GM12878 (cell line): Measurements from ENCODE around the gene MYMX. TPM values are rescaled to one million over a fixed set of nuclear protein-coding genes. Genes with fewer than 3 reads are reported as not detected.

ENCODE experiments used
- ATAC-seq: fragments of 200-7000 bp; cut with Tn5 transposase; 3 replicates; pipeline ENCODE4 v1.9.1; 2020; ENCODE audit warnings: mild to moderate bottlenecking, moderate library complexity
- BruUV-seq: library from RNA; stranded (reverse); fragments of 400-500 nt; replicated peaks from 2 replicates; lab custom pipeline; 2021; lab: Mats Ljungman, UMichigan
- CTCF ChIA-PET: fragments of 300-600 bp; sonication (Branson Sonifier 250); formaldehyde crosslinking; extraction: SDS; loops from one replicate; lab custom pipeline; 2021; ENCODE audit warnings: inconsistent platforms; lab: Yijun Ruan, JAX
- POLR2A ChIA-PET: fragments of 350-600 bp; formaldehyde crosslinking; extraction: SDS; loops from one replicate; lab custom pipeline; 2021; ENCODE audit warnings: inconsistent platforms; lab: Charles Lee
- RAD21 ChIA-PET: fragments of 300-600 bp; sonication (Branson Sonifier 250); formaldehyde crosslinking; loops from one replicate; lab custom pipeline; 2023; ENCODE audit warnings: antibody characterized with exemption; ENCODE audit not compliant: unreplicated experiment; lab: Charles Lee
- SMC1A ChIA-PET: fragments of 300-600 bp; sonication (Branson Sonifier 250); formaldehyde crosslinking; loops from one replicate; lab custom pipeline; 2023; ENCODE audit not compliant: unreplicated experiment, uncharacterized antibody; lab: Charles Lee
- DNase-seq: peaks from one replicate; pipeline ENCODE4 v3.0.0-alpha.2; 2011; ENCODE audit warnings: low read depth, low spot score
- FAIRE-seq: peaks from 3 replicates; lab custom pipeline; 2011; peaks lifted over from hg19 to GRCh38; lab: Jason Lieb, UNC
- H2AFZ ChIP-seq: 2 replicates; pipeline ENCODE4 v1.6.0; 2011; ENCODE audit warnings: low read depth, low read length, control low read depth; ENCODE audit not compliant: control insufficient read depth
- H3K27ac ChIP-seq: 2 replicates; pipeline ENCODE4 v1.5.1; 2011; ENCODE audit warnings: control low read depth; ENCODE audit not compliant: control insufficient read depth, insufficient read depth
- H3K27me3 ChIP-seq, 2 experiments: replicated peaks in 1 of 2; 2 replicates each; pipeline versions ENCODE4 v1.6.0 to v1.6.1; 2011; ENCODE audit warnings: low read length in 1 of 2; ENCODE audit not compliant: control insufficient read depth in 2 of 2, insufficient read depth in 2 of 2
- H3K36me3 ChIP-seq, 2 experiments: 2 replicates each; pipeline ENCODE4 v1.5.1; 2011; ENCODE audit warnings: low read length in 1 of 2; ENCODE audit not compliant: control insufficient read depth in 2 of 2, insufficient read depth in 2 of 2
- H3K4me1 ChIP-seq: 2 replicates; pipeline ENCODE4 v1.6.1; 2011; ENCODE audit warnings: mild to moderate bottlenecking, low read length, moderate library complexity, mixed read lengths; ENCODE audit not compliant: control insufficient read depth, insufficient read depth
- H3K4me2 ChIP-seq: 2 replicates; pipeline ENCODE4 v1.6.0; 2011; ENCODE audit warnings: control low read depth; ENCODE audit not compliant: control insufficient read depth, insufficient read depth
- H3K4me3 ChIP-seq: fragments of 200-600 bp; sonication (generic); 2 replicates; pipeline ENCODE4 v1.5.1; 2016
- H3K79me2 ChIP-seq: 2 replicates; pipeline ENCODE4 v1.6.0; 2011; ENCODE audit warnings: low read length; ENCODE audit not compliant: control insufficient read depth, insufficient read depth
- H3K9ac ChIP-seq: 2 replicates; pipeline ENCODE4 v1.8.0; 2011; ENCODE audit warnings: low read length, control low read depth, mixed read lengths; ENCODE audit not compliant: control insufficient read depth, insufficient read depth
- H3K9me3 ChIP-seq: replicated peaks from 3 replicates; pipeline ENCODE4 v1.5.1; 2011; ENCODE audit warnings: mild to moderate bottlenecking, low read length; ENCODE audit not compliant: control insufficient read depth, insufficient read depth
- H4K20me1 ChIP-seq: 2 replicates; pipeline ENCODE4 v1.6.0; 2011; ENCODE audit not compliant: control insufficient read depth, insufficient read depth
- BACH1 ChIP-seq: fragments of 450-650 bp; IDR thresholded peaks from 2 replicates; pipeline ENCODE4 v1.6.1; 2017; ENCODE audit warnings: mild to moderate bottlenecking, borderline replicate concordance
- EGR1 ChIP-seq, 2 experiments: IDR thresholded peaks; 1 replicate in 1 of 2; 2 replicates in 1 of 2; pipeline ENCODE4 v1.6.1; 2011 to 2012; ENCODE audit warnings: low read depth in 2 of 2, low read length in 2 of 2, borderline replicate concordance in 1 of 2, mild to moderate bottlenecking in 1 of 2, moderate library complexity in 1 of 2
- ELK1 ChIP-seq: IDR thresholded peaks from 2 replicates; pipeline ENCODE4 v1.6.1; 2012; ENCODE audit warnings: low read depth, low read length, improper control_type of control experiment
- EZH2 ChIP-seq: IDR thresholded peaks from 2 replicates; pipeline ENCODE4 v1.6.1; 2012; ENCODE audit warnings: low read depth, mild to moderate bottlenecking, control low read depth, inconsistent platforms, low read length, borderline replicate concordance; ENCODE audit not compliant: control insufficient read depth
- FOS ChIP-seq: IDR thresholded peaks from 3 replicates; pipeline ENCODE4 v1.6.1; 2011; ENCODE audit warnings: borderline replicate concordance; ENCODE audit not compliant: insufficient read length; ENCODE audit errors: extremely low read depth
- GABPA ChIP-seq: IDR thresholded peaks from 2 replicates; pipeline ENCODE4 v1.6.1; 2014; ENCODE audit warnings: antibody characterized with exemption, low read depth, mild to moderate bottlenecking, inconsistent platforms
- GATAD2B ChIP-seq: fragments of 450-650 bp; conservative IDR thresholded peaks from 2 replicates; pipeline ENCODE4 v1.6.1; 2017; ENCODE audit warnings: low read depth, mild to moderate bottlenecking, moderate library complexity
- HDAC6 ChIP-seq: fragments of 200-600 bp; sonication (generic); IDR thresholded peaks from one replicate; pipeline ENCODE4 v1.8.0; 2017; ENCODE audit warnings: antibody characterized with exemption; ENCODE audit not compliant: unreplicated experiment
- HSF1 ChIP-seq: fragments of 150-350 bp; IDR thresholded peaks from 2 replicates; pipeline ENCODE4 v1.6.1; 2014; ENCODE audit warnings: mild to moderate bottlenecking, low read depth, low read length
- IKZF1 ChIP-seq: fragments of 450-650 bp; conservative IDR thresholded peaks from 2 replicates; pipeline ENCODE4 v1.6.1; 2017; ENCODE audit warnings: antibody characterized with exemption, mild to moderate bottlenecking
- IKZF2 ChIP-seq, 2 experiments: fragments of 450-650 bp; IDR thresholded peaks; 2 replicates each; pipeline ENCODE4 v1.6.1; 2017; ENCODE audit warnings: mild to moderate bottlenecking in 2 of 2, moderate library complexity in 2 of 2
- IRF5 ChIP-seq: fragments of 450-650 bp; IDR thresholded peaks from 2 replicates; pipeline ENCODE4 v1.6.1; 2017; ENCODE audit warnings: borderline replicate concordance
- NBN ChIP-seq: fragments of 450-650 bp; IDR thresholded peaks from 2 replicates; pipeline ENCODE4 v1.6.1; 2016
- RAD21 ChIP-seq: IDR thresholded peaks from 2 replicates; pipeline ENCODE4 v1.6.1; 2011; ENCODE audit warnings: mild to moderate bottlenecking, low read depth, low read length, moderate library complexity; ENCODE audit not compliant: insufficient read depth
- SUZ12 ChIP-seq: fragments of 200-600 bp; sonication (generic); IDR thresholded peaks from one replicate; pipeline ENCODE4 v1.6.1; 2018; ENCODE audit warnings: antibody characterized with exemption, mild to moderate bottlenecking; ENCODE audit not compliant: unreplicated experiment
- WGBS: methylation state at CpG from one replicate; pipeline ENCODE4 v1.1.6; 2016; ENCODE audit warnings: low lambda C conversion rate; ENCODE audit not compliant: insufficient replicate concordance, insufficient coverage; ENCODE audit errors: missing lambda C conversion rate; 5-methylcytosine and 5-hydroxymethylcytosine counted together
- in situ Hi-C: fragments of 300-500 bp; cut with MboI; formaldehyde crosslinking; loops from 9 replicates; pipeline ENCODE4 v1.14.3; 2018; ENCODE audit warnings: mixed read lengths
- intact Hi-C: fragments of 100-400 bp; cut with micrococcal nuclease; formaldehyde crosslinking; loops from one replicate; pipeline ENCODE4 v1.14.2; 2022; ENCODE audit not compliant: unreplicated experiment
- polyA plus RNA-seq, 11 experiments: library from polyadenylated mRNA; depleted of rRNA in 4 of 11; unstranded in 6 of 11; stranded (reverse) in 5 of 11; fragments of >200 nt; fragmentation: Nextera tagmentation in 4 of 11; fragmentation: Illumina TruSeq in 1 of 11; extraction: Ambion mirVana in 4 of 11; extraction: Trizol in 1 of 11; gene quantifications; 1 replicate in 1 of 11; 2 replicates in 10 of 11; pipeline versions ENCODE4 v1.2.1 to v1.2.3, GENCODE V29; 2011 to 2016; ENCODE audit warnings: inconsistent platforms in 2 of 11, missing spikeins in 2 of 11, low read depth in 1 of 11
- total RNA-seq, 4 experiments: library from RNA; depleted of rRNA in 3 of 4; stranded (reverse); fragments of >200 nt in 3 of 4; fragmentation: Illumina TruSeq in 1 of 4; extraction: Trizol in 1 of 4; gene quantifications; 2 replicates each; pipeline versions ENCODE4 v1.2.1 to v1.2.3, GENCODE V29; 2013 to 2021

MYMX gene
- total and polyA plus RNA-seq, 10 of the 15 experiments (the other 5 are each of a cell fraction or from before 2014, with no cell fraction given) = not detected

- DNase-seq = no peak
- FAIRE-seq = no peak
- H3K4me1 ChIP-seq = peaks cover 7% of the 10 kb centered on the region; the same call in 1 of the 2 replicates
- intact Hi-C loops (no loop called here), in situ Hi-C loops (no loop called here)
- POLR2A ChIA-PET = interaction anchor here (1.4 to 6.3 kb wide), 7 partner anchors 8 to 120 kb away, joined by 3 to 131 read pairs (median 6); partner anchors contain the start of genes MRPL14, SLC29A1, SLC35B2 and TMEM63B
- CTCF ChIA-PET = interaction anchor here (0.7 to 7.7 kb wide), 13 partner anchors 8 to 154 kb away, joined by 3 to 39 read pairs (median 6); partner anchors contain the start of genes AARS2, SLC29A1 and SLC35B2
- H3K4me3 ChIP-seq = peak overlapping the region; percentile 95
- BruUV-seq = no TSS peak
- no peaks in the 10 kb centered on the region for H3K27me3 ChIP-seq
- under 1% methylated on average over 49 of the region's 52 CpGs for WGBS
- RAD21 ChIA-PET = interaction anchor here (0.6 to 3.6 kb wide), 9 partner anchors 9 to 189 kb away, joined by 3 to 28 read pairs (median 6); partner anchors contain the start of genes SLC29A1 and SLC35B2
- peak overlapping the region; percentile 96 for H3K27ac ChIP-seq
- peak overlapping the region; percentile 100 for H3K9ac ChIP-seq
- peaks cover 11% of the 10 kb centered on the region; the same call in 1 of the 2 replicates for H4K20me1 ChIP-seq
- peaks cover 60% of the 10 kb centered on the region for H3K79me2 ChIP-seq
- ATAC-seq = peak; percentile 61
- peak overlapping the region; percentile 58 for H3K4me2 ChIP-seq
- SMC1A ChIA-PET = interaction anchor here (0.6 to 4.2 kb wide), 10 partner anchors 9 to 226 kb away, joined by 3 to 25 read pairs (median 3); partner anchors contain the start of gene SLC35B2
- peaks cover 21 to 37% of the 10 kb centered on the region in 2 experiments for H3K36me3 ChIP-seq
- H3K9me3 ChIP-seq = no peaks in the 10 kb centered on the region
- H2AFZ ChIP-seq = no peak overlapping the region
- TF ChIP-seq ELK1 = peak; percentile 67; the same call in 1 of the 2 replicates
- peak; percentile 47; the same call in 1 of the 2 replicates for TF ChIP-seq GATAD2B
- peak; percentile 60 for TF ChIP-seq IKZF1
- TF ChIP-seq HDAC6 = peak; percentile 46
- no peak for TF ChIP-seq IRF5
- no peak for TF ChIP-seq SUZ12
- TF ChIP-seq GABPA = 0 out of 2 replicates have a peak, but pooled peaks have one; percentile 9
- TF ChIP-seq NBN = peak; percentile 8; the same call in 1 of the 2 replicates
- TF ChIP-seq FOS = no peak
- TF ChIP-seq HSF1 = peak; percentile 100
- TF ChIP-seq RAD21 = no peak
- peak in 1 of 2 experiments; percentile 54; a peak in 1 of 3 replicates for TF ChIP-seq EGR1 (IDR thresholded peaks at IDR 0.05; ENCODE audit: borderline replicate concordance in 1 of 2, low read depth in 2 of 2, low read length in 2 of 2)
- TF ChIP-seq IKZF2 (IDR thresholded peaks at IDR 0.05) = 0 out of 4 replicates have a peak, but pooled peaks of 1 of the 2 experiments have one; percentile 8
- TF ChIP-seq EZH2 = no peak
- peak; percentile 98 for TF ChIP-seq BACH1
These were observed 30.9 kb downstream of the MYMX start for GRCh38 chr6:44247338-44248302.
